A673 (cell line): ENCODE measurements around the gene GPT2. TPM values are rescaled to one million over a fixed set of nuclear protein-coding genes. Genes with fewer than 3 reads are reported as not detected.

Experiments used
- BruUV-seq: library from RNA; stranded (reverse); fragments of 400-500 nt; replicated peaks from 2 replicates; lab custom pipeline; 2021; lab: Mats Ljungman, UMichigan
- CTCF ChIA-PET: fragments of 300-600 bp; sonication (Branson Sonifier 250); formaldehyde crosslinking; loops from one replicate; lab custom pipeline; 2022; ENCODE audit warnings: antibody characterized with exemption; lab: Charles Lee
- POLR2A ChIA-PET: fragments of 300-600 bp; sonication (Branson Sonifier 250); formaldehyde crosslinking; loops from one replicate; lab custom pipeline; 2022; ENCODE audit warnings: antibody characterized with exemption; ENCODE audit not compliant: low non-redundant PET; lab: Charles Lee
- DNase-seq: peaks from one replicate; pipeline ENCODE4 v3.0.0-alpha.2; 2015; ENCODE audit warnings: low spot score
- H3K27ac ChIP-seq: fragments of 200-600 bp; sonication (generic); 2 replicates; pipeline ENCODE4 v1.5.1; 2016; ENCODE audit warnings: mixed run types, low read depth, mild to moderate bottlenecking, mixed read lengths, antibody characterized with exemption, low read length; ENCODE audit not compliant: poor library complexity, severe bottlenecking
- H3K27me3 ChIP-seq: fragments of 200-600 bp; sonication (generic); replicated peaks from 2 replicates; pipeline ENCODE4 v1.6.1; 2017; ENCODE audit warnings: mixed run types, low read depth, mild to moderate bottlenecking, mixed read lengths, antibody characterized with exemption, low read length; ENCODE audit not compliant: insufficient read depth, poor library complexity
- H3K36me3 ChIP-seq: fragments of 200-600 bp; sonication (generic); 2 replicates; pipeline ENCODE4 v1.6.1; 2016; ENCODE audit warnings: mixed run types, mild to moderate bottlenecking, mixed read lengths, antibody characterized with exemption, low read length; ENCODE audit not compliant: insufficient read depth, poor library complexity, severe bottlenecking
- H3K4me1 ChIP-seq: fragments of 200-600 bp; sonication (generic); 2 replicates; pipeline ENCODE4 v1.6.1; 2017; ENCODE audit warnings: mixed run types, mild to moderate bottlenecking, mixed read lengths, antibody characterized with exemption, low read length; ENCODE audit not compliant: insufficient read depth, poor library complexity, severe bottlenecking
- H3K4me3 ChIP-seq: fragments of 200-600 bp; sonication (generic); 2 replicates; pipeline ENCODE4 v1.5.1; 2016; ENCODE audit warnings: low read depth, mixed run types, mild to moderate bottlenecking, mixed read lengths, low read length; ENCODE audit not compliant: poor library complexity, severe bottlenecking
- H3K9me3 ChIP-seq: fragments of 200-600 bp; sonication (generic); 2 replicates; pipeline ENCODE4 v1.6.1; 2016; ENCODE audit warnings: mixed run types, low read depth, mild to moderate bottlenecking, mixed read lengths, antibody characterized with exemption, low read length; ENCODE audit not compliant: poor library complexity, severe bottlenecking
- CTCF ChIP-seq: fragments of 300-800, 200-600 bp; sonication (generic); conservative IDR thresholded peaks from 2 replicates; pipeline ENCODE4 v1.5.1; 2017; ENCODE audit warnings: low read depth, mild to moderate bottlenecking, antibody characterized with exemption, low read length, moderate library complexity, mixed read lengths
- EZH2 ChIP-seq: fragments of 200-600 bp; sonication (generic); IDR thresholded peaks from 2 replicates; pipeline ENCODE4 v1.6.1; 2017; ENCODE audit warnings: borderline replicate concordance, low read depth, mild to moderate bottlenecking, mixed read lengths, antibody characterized with exemption, low read length; ENCODE audit not compliant: poor library complexity, severe bottlenecking
- intact Hi-C: fragments of 100-400 bp; cut with micrococcal nuclease; formaldehyde crosslinking; loops from one replicate; pipeline ENCODE4 v1.10.0; 2022; ENCODE audit not compliant: unreplicated experiment
- total RNA-seq: library from RNA; stranded (reverse); gene quantifications from 2 replicates; pipeline ENCODE4 v1.2.3, GENCODE V29; 2021

Gene GPT2
- total RNA-seq, 1 experiment from 2014 or later: 38.8 TPM

- Histone ChIP-seq H3K4me3 (no peak overlapping the region), H3K27ac (no peak overlapping the region), H3K36me3 (peaks cover 6% of the 10 kb centered on the region), H3K9me3 (no peaks in the 10 kb centered on the region), H3K27me3 (no peaks in the 10 kb centered on the region), H3K4me1 (peaks cover 6% of the 10 kb centered on the region)
- ChIA-PET POLR2A (no interaction called here), CTCF (interaction anchor here (0.6 kb wide), 1 partner anchor 12 kb away, joined by 14 read pairs; no protein-coding TSS in a partner anchor)
- TF ChIP-seq EZH2 (no peak), CTCF (no peak)
- intact Hi-C loops: no loop called here
- DNase-seq: no peak
- no TSS peak for BruUV-seq
Observed at GRCh38 chr16:46896314-46896968, 12.3 kb downstream of the GPT2 start.

- Histone ChIP-seq H3K4me3 (no peak overlapping the region), H3K4me1 (peaks cover 6% of the 10 kb centered on the region), H3K27ac (no peak overlapping the region), H3K27me3 (no peaks in the 10 kb centered on the region), H3K36me3 (peaks cover 6% of the 10 kb centered on the region), H3K9me3 (no peaks in the 10 kb centered on the region)
- POLR2A ChIA-PET: no interaction called here
- no peak for DNase-seq
- no TSS peak for BruUV-seq
- intact Hi-C loops: no loop called here
- CTCF ChIA-PET: no interaction called here
- TF ChIP-seq CTCF (no peak), EZH2 (no peak)
Observed at GRCh38 chr16:46897471-46897870, 13.3 kb downstream of the GPT2 start.

- POLR2A ChIA-PET: no interaction called here
- H3K4me1 ChIP-seq: peaks cover 6% of the 10 kb centered on the region
- no peak overlapping the region for H3K4me3 ChIP-seq
- no TSS peak for BruUV-seq
- no peak overlapping the region for H3K27ac ChIP-seq
- CTCF ChIA-PET: no interaction called here
- DNase-seq: no peak
- intact Hi-C loops: no loop called here
- H3K9me3 ChIP-seq: no peaks in the 10 kb centered on the region
- TF ChIP-seq CTCF (no peak), EZH2 (no peak)
- H3K27me3 ChIP-seq: no peaks in the 10 kb centered on the region
- H3K36me3 ChIP-seq: peaks cover 6% of the 10 kb centered on the region
Observed at GRCh38 chr16:46898006-46898405, 13.8 kb downstream of the GPT2 start.
